ENCODE results near the gene SCAMP3. TPM values are rescaled to one million over a fixed set of nuclear protein-coding genes. Genes with fewer than 3 reads are reported as not detected.
A peak's percentile ranks its signal among the peaks of the same experiment; 100 is the strongest.
"Not testable (repeated sequence)": the region's sequence is repeated elsewhere in the genome, so short reads cannot be mapped to it uniquely, and the experiment has no call there.

The SCAMP3 gene
- total RNA-seq, 1 donor from 2014 or later: 78.6 TPM

- no peak for TF ChIP-seq CTCF (IDR thresholded peaks at IDR 0.05)
- DNase-seq (no peak), ATAC-seq (ENCODE audit: low read depth) (no peak)
- ChIA-PET POLR2A (interaction anchor here (0.6 to 6.8 kb wide), 3 partner anchors 20 to 89 kb away, joined by 9 to 75 read pairs (median 9); partner anchors contain the start of genes MTX1 and THBS3), CTCF (interaction anchor here (0.7 to 5.5 kb wide), 6 partner anchors 21 to 54 kb away, joined by 3 to 110 read pairs (median 10); partner anchors contain the start of genes KRTCAP2, MTX1, THBS3 and TRIM46)
- Mint-ChIP-seq H3K36me3 (ENCODE audit: low read depth) (peaks cover 4% of the 10 kb centered on the region), H3K4me3 (peak overlapping the region; percentile 88), H3K27ac (peak overlapping the region; percentile 87), H3K9me3 (no peaks in the 10 kb centered on the region), H3K27me3 (no peaks in the 10 kb centered on the region), H3K4me1 (peaks cover 40% of the 10 kb centered on the region)
- intact Hi-C loops (cut with micrococcal nuclease): loop anchor here (5.0 kb wide), 1 partner anchor 36 kb away; no protein-coding TSS in a partner anchor
Observed at GRCh38 chr1:155228096-155228427, 34.1 kb downstream of the SCAMP3 start.

- intact Hi-C loops (cut with micrococcal nuclease): loop anchor here (1.0 to 5.0 kb wide), 4 partner anchors 17 to 46 kb away; partner anchors contain the start of genes CLK2 and SCAMP3
- ChIA-PET POLR2A (interaction anchor here (0.6 to 6.8 kb wide), 14 partner anchors 13 to 734 kb away, joined by 3 to 75 read pairs (median 5); partner anchors contain the start of genes CLK2, MTX1, SCAMP3 and SLC50A1), CTCF (interaction anchor here (0.8 to 5.5 kb wide), 9 partner anchors 18 to 60 kb away, joined by 3 to 110 read pairs (median 7); partner anchors contain the start of genes KRTCAP2, MTX1, THBS3 and TRIM46)
- peak; percentile 96 for ATAC-seq (ENCODE audit: low read depth)
- TF ChIP-seq CTCF (IDR thresholded peaks at IDR 0.05): no peak
- no peaks in the 10 kb centered on the region for H3K9me3 Mint-ChIP-seq
- H3K27me3 Mint-ChIP-seq: no peaks in the 10 kb centered on the region
- peaks cover 43% of the 10 kb centered on the region for H3K4me1 Mint-ChIP-seq
- peak; percentile 90 for DNase-seq
- peaks cover 4% of the 10 kb centered on the region for H3K36me3 Mint-ChIP-seq (ENCODE audit: low read depth)
- peak overlapping the region; percentile 87 for H3K27ac Mint-ChIP-seq
- H3K4me3 Mint-ChIP-seq: peak overlapping the region; percentile 88
Observed at GRCh38 chr1:155227261-155228095, 34.7 kb downstream of the SCAMP3 start.

GRCh38 chr1:155226910-155227260 is 35.3 kb downstream of the SCAMP3 start:
- intact Hi-C loops (cut with micrococcal nuclease): loop anchor here (1.0 to 5.0 kb wide), 6 partner anchors 17 to 51 kb away; partner anchors contain the start of genes CLK2, SCAMP3 and THBS3
- Mint-ChIP-seq H3K36me3 (ENCODE audit: low read depth) (peaks cover 4% of the 10 kb centered on the region), H3K9me3 (no peaks in the 10 kb centered on the region), H3K27me3 (no peaks in the 10 kb centered on the region), H3K4me1 (peaks cover 46% of the 10 kb centered on the region), H3K27ac (peak overlapping the region; percentile 87), H3K4me3 (peak overlapping the region; percentile 88)
- ChIA-PET CTCF (interaction anchor here (0.8 to 5.5 kb wide), 10 partner anchors 18 to 136 kb away, joined by 3 to 110 read pairs (median 6); partner anchors contain the start of genes KRTCAP2, MTX1, THBS3 and TRIM46), POLR2A (interaction anchor here (0.6 to 6.8 kb wide), 14 partner anchors 14 to 734 kb away, joined by 3 to 75 read pairs (median 4); partner anchors contain the start of genes CLK2, KRTCAP2, MTX1 and SCAMP3)
- DNase-seq (no peak), ATAC-seq (ENCODE audit: low read depth) (peak; percentile 8)
- TF ChIP-seq CTCF (IDR thresholded peaks at IDR 0.05): no peak

GRCh38 chr1:155226188-155226909 is 35.8 kb downstream of the SCAMP3 start:
- Mint-ChIP-seq H3K27me3 (no peaks in the 10 kb centered on the region), H3K4me1 (peaks cover 46% of the 10 kb centered on the region), H3K27ac (peak overlapping the region; percentile 87), H3K9me3 (no peaks in the 10 kb centered on the region), H3K4me3 (peak overlapping the region; percentile 88), H3K36me3 (ENCODE audit: low read depth) (peaks cover 4% of the 10 kb centered on the region)
- TF ChIP-seq CTCF (IDR thresholded peaks at IDR 0.05): no peak
- DNase-seq: peak; percentile 66
- ATAC-seq (ENCODE audit: low read depth): peak; percentile 37
- POLR2A ChIA-PET: interaction anchor here (0.6 to 6.8 kb wide), 13 partner anchors 14 to 735 kb away, joined by 3 to 75 read pairs (median 5); partner anchors contain the start of genes CLK2, KRTCAP2, MTX1 and SCAMP3
- intact Hi-C loops (cut with micrococcal nuclease): loop anchor here (1.0 to 5.0 kb wide), 3 partner anchors 19 to 50 kb away; partner anchors contain the start of gene THBS3
- CTCF ChIA-PET: interaction anchor here (0.8 to 5.5 kb wide), 10 partner anchors 19 to 135 kb away, joined by 3 to 110 read pairs (median 6); partner anchors contain the start of genes KRTCAP2, MTX1, THBS3 and TRIM46

GRCh38 chr1:155225404-155225759 is 36.8 kb downstream of the SCAMP3 start:
- H3K27me3 Mint-ChIP-seq; ATAC-seq (ENCODE audit: low read depth); DNase-seq; H3K4me3 Mint-ChIP-seq; H3K36me3 Mint-ChIP-seq (ENCODE audit: low read depth); H3K9me3 Mint-ChIP-seq: not testable (repeated sequence)
- Mint-ChIP-seq H3K4me1 (peaks cover 46% of the 10 kb centered on the region), H3K27ac (peak overlapping the region; percentile 46)
- CTCF ChIA-PET: interaction anchor here (1.0 to 5.5 kb wide), 3 partner anchors 19 to 53 kb away, joined by 3 to 110 read pairs (median 5); partner anchors contain the start of genes KRTCAP2, MTX1 and THBS3
- intact Hi-C loops (cut with micrococcal nuclease): loop anchor here (5.0 kb wide), 1 partner anchor 33 kb away; no protein-coding TSS in a partner anchor
- POLR2A ChIA-PET: interaction anchor here (1.0 to 6.8 kb wide), 5 partner anchors 17 to 52 kb away, joined by 3 to 75 read pairs (median 4); partner anchors contain the start of genes CLK2, KRTCAP2, MTX1 and THBS3

Data from activated B cell treated with CpG ODN at 0.5 μM for 24 hours (primary cell).